Endodermal cell (in vitro differentiated cells): ENCODE results near the gene FFAR1. TPM values are rescaled to one million over a fixed set of nuclear protein-coding genes. Genes with fewer than 3 reads are reported as not detected.
"Not testable (repeated sequence)": the region's sequence is repeated elsewhere in the genome, so short reads cannot be mapped to it uniquely, and the experiment has no call there.

Experiments
- DNase-seq: peaks from one replicate; pipeline ENCODE4 v3.0.0-alpha.2; 2017
- H3K27ac ChIP-seq: 2 replicates; pipeline ENCODE4 v1.5.1; 2013; ENCODE audit warnings: mild to moderate bottlenecking, low read depth, low read length, moderate library complexity
- H3K27me3 ChIP-seq: 2 replicates; pipeline ENCODE4 v1.6.1; 2013; ENCODE audit warnings: mild to moderate bottlenecking, low read length, moderate library complexity; ENCODE audit not compliant: insufficient read depth, control insufficient read depth, poor library complexity, severe bottlenecking
- H3K36me3 ChIP-seq: 2 replicates; pipeline ENCODE4 v1.7.0; 2013; ENCODE audit warnings: mild to moderate bottlenecking, low read length, moderate library complexity; ENCODE audit not compliant: control insufficient read depth, insufficient read depth
- H3K4me1 ChIP-seq: one replicate; pipeline ENCODE4 v1.7.0; 2013; ENCODE audit warnings: low read length; ENCODE audit not compliant: control insufficient read depth, insufficient read depth
- H3K4me3 ChIP-seq: 2 replicates; pipeline ENCODE4 v1.5.1; 2013; ENCODE audit warnings: mild to moderate bottlenecking, low read length, moderate library complexity
- H3K9ac ChIP-seq: 2 replicates; pipeline ENCODE4 v1.6.1; 2013; ENCODE audit warnings: mild to moderate bottlenecking, low read length, moderate library complexity; ENCODE audit not compliant: poor library complexity, severe bottlenecking; ENCODE audit errors: extremely low read depth
- H3K9me3 ChIP-seq: 2 replicates; pipeline ENCODE4 v1.6.1; 2013; ENCODE audit warnings: mild to moderate bottlenecking, low read length, moderate library complexity; ENCODE audit not compliant: control insufficient read depth
- H3K27ac Mint-ChIP-seq: 2 replicates; pipeline ENCODE4 v1.8.0; 2020; ENCODE audit warnings: mixed read lengths
- H3K27me3 Mint-ChIP-seq: 2 replicates; pipeline ENCODE4 v1.8.0; 2021; ENCODE audit warnings: mild to moderate bottlenecking, mixed read lengths; ENCODE audit not compliant: insufficient read depth
- H3K36me3 Mint-ChIP-seq: 2 replicates; pipeline ENCODE4 v1.8.0; 2020; ENCODE audit warnings: low read depth, mixed read lengths
- H3K4me1 Mint-ChIP-seq: 2 replicates; pipeline ENCODE4 v1.8.0; 2020; ENCODE audit warnings: mixed read lengths
- H3K4me3 Mint-ChIP-seq: 2 replicates; pipeline ENCODE4 v1.8.0; 2020; ENCODE audit warnings: mild to moderate bottlenecking, moderate library complexity, mixed read lengths
- H3K9me3 Mint-ChIP-seq: 2 replicates; pipeline ENCODE4 v1.8.0; 2020; ENCODE audit warnings: mild to moderate bottlenecking, mixed read lengths
- WGBS, 2 experiments: methylation state at CpG; one replicate each; pipeline versions ENCODE4 v1.1.5 to v1.1.7; 2013; ENCODE audit warnings: missing lambda C conversion rate in 2 of 2, mixed read lengths in 1 of 2; ENCODE audit not compliant: insufficient coverage in 1 of 2, insufficient read length in 1 of 2; 5-methylcytosine and 5-hydroxymethylcytosine counted together
- total RNA-seq, 2 donors: library from RNA; stranded (reverse); fragmentation: NEBNext Ultra II Directional in 1 of 2; extraction: Animal tissue kit (Norgen Biotek cat#: 25700) in 1 of 2; gene quantifications; 2 replicates in 1 of 2; 3 replicates in 1 of 2; pipeline ENCODE4 v1.2.1, GENCODE V29; 2021
- TF ChIP-seq, protein P1 (sequence below): fragments of 200-600 bp; sonication (generic); conservative IDR thresholded peaks from 2 replicates; pipeline ENCODE4 v1.5.0; 2021; ENCODE audit warnings: antibody characterized with exemption, mild to moderate bottlenecking

The FFAR1 gene
- total RNA-seq, 2 donors from 2014 or later: not detected

DNA sequence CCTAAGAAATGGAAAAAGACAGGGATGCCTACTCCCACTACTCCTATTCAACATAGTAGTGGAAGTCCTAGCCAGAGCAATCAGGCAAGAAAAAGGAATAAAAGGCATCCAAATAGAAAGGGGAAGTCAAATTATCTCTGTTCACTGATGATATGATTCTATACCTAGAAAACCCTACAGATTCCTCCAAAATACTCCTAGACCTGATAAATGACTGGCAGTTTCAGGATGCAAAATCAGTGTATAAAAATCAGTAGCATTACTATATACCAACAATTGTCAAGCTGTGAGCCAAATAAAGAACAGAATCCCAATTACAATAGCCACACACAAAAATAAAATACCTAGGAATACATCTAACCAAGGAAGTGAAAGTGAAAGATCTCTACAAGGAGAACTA, 21.8 kb downstream of the FFAR1 start:
- TF ChIP-seq, protein P1, sequence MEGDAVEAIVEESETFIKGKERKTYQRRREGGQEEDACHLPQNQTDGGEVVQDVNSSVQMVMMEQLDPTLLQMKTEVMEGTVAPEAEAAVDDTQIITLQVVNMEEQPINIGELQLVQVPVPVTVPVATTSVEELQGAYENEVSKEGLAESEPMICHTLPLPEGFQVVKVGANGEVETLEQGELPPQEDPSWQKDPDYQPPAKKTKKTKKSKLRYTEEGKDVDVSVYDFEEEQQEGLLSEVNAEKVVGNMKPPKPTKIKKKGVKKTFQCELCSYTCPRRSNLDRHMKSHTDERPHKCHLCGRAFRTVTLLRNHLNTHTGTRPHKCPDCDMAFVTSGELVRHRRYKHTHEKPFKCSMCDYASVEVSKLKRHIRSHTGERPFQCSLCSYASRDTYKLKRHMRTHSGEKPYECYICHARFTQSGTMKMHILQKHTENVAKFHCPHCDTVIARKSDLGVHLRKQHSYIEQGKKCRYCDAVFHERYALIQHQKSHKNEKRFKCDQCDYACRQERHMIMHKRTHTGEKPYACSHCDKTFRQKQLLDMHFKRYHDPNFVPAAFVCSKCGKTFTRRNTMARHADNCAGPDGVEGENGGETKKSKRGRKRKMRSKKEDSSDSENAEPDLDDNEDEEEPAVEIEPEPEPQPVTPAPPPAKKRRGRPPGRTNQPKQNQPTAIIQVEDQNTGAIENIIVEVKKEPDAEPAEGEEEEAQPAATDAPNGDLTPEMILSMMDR: no peak
- Histone ChIP-seq H3K4me3 (no peak overlapping the region), H3K27me3 (no peaks in the 10 kb centered on the region), H3K4me1 (no peaks in the 10 kb centered on the region), H3K36me3 (no peaks in the 10 kb centered on the region), H3K9me3 (no peaks in the 10 kb centered on the region), H3K9ac (no peak overlapping the region), H3K27ac (no peak overlapping the region)
- H3K9me3 Mint-ChIP-seq: no peaks in the 10 kb centered on the region
- peaks cover 13% of the 10 kb centered on the region for H3K27me3 Mint-ChIP-seq
- H3K4me1 Mint-ChIP-seq: no peaks in the 10 kb centered on the region
- no peak for DNase-seq
- H3K4me3 Mint-ChIP-seq: no peak overlapping the region
- no peaks in the 10 kb centered on the region for H3K36me3 Mint-ChIP-seq
- H3K27ac Mint-ChIP-seq: no peak overlapping the region

DNA sequence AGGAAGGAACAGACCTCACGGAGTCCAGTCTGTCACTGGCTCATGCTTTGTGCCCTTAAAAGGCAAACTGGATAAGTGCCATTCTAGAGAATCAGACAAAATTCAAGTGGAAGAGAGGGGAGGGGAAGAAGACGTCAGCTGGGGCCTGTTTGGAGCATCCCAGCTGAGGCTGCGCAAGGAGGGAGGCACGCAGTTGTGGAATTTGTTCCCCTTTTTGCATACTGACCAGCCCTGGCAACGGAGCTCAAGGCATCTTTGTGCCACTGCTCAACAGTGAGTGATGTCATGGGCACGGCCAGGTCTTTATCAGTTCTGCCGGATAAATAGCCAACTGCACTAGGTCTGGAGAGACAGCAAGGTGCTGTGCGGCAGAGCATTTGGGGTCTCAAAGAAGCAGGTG, 23.0 kb downstream of the FFAR1 start, which contains the start of gene GPR42:
Gene GPR42, plus strand, starts transcription at position 347 of the 400 bp plus-strand sequence. CDS start 292 bp downstream, outside the sequence.
- H3K9me3 Mint-ChIP-seq: peaks cover 1% of the 10 kb centered on the region
- no peak within 1 kb of the TSS for H3K4me3 Mint-ChIP-seq
- 93% methylated on average over 5 of the region's 8 CpGs; no CpG with 5 or more reads in 1 of the 2 experiments for WGBS, 2 experiments

DNA sequence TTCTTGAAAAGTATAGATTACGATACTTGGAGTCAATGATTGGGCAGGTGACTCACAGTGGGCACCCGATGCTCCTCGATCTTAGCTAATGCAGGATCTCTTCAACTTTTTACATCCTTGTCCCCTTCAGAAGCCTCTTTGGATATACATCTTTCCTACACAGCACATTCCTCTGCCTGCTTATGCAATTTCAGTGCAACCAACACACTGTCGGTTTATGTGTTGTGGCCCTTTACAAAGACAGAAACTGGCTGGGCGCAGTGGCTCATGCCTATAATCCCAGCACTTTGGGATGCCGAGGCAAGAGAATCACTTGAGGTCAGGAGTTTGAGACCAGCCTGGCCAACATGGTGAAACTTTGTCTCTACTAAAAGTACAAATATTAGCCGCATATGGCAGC, 25.8 kb downstream of the FFAR1 start:
- Mint-ChIP-seq H3K9me3 (peaks cover 7% of the 10 kb centered on the region), H3K4me3 (no peak overlapping the region), H3K36me3 (no peaks in the 10 kb centered on the region), H3K4me1 (no peaks in the 10 kb centered on the region), H3K27me3 (peaks cover 11% of the 10 kb centered on the region), H3K27ac (no peak overlapping the region)
- DNase-seq: no peak
- TF ChIP-seq, protein P1: no peak
- Histone ChIP-seq H3K27ac (no peak overlapping the region), H3K36me3 (no peaks in the 10 kb centered on the region), H3K4me3 (no peak overlapping the region), H3K27me3 (no peaks in the 10 kb centered on the region), H3K9me3 (no peaks in the 10 kb centered on the region), H3K9ac (no peak overlapping the region), H3K4me1 (no peaks in the 10 kb centered on the region)
- 87% methylated on average over 7 of the region's 7 CpGs for WGBS, 2 experiments

More for the DNA sequence above, 23.0 kb downstream of the FFAR1 start, which contains the start of gene GPR42:
- Mint-ChIP-seq H3K27me3 (peaks cover 13% of the 10 kb centered on the region), H3K27ac (no peak within 1 kb of the TSS), H3K4me1 (no peaks in the 10 kb centered on the region), H3K36me3 (no peaks in the 10 kb centered on the region)
- no peaks in the 10 kb centered on the region for H3K27me3 ChIP-seq
- H3K9me3 ChIP-seq: no peaks in the 10 kb centered on the region
- H3K4me3 ChIP-seq: no peak within 1 kb of the TSS
- TF ChIP-seq, protein P1: no peak
- no peak within 1 kb of the TSS for H3K9ac ChIP-seq
- no peaks in the 10 kb centered on the region for H3K4me1 ChIP-seq
- no peaks in the 10 kb centered on the region for H3K36me3 ChIP-seq
- H3K27ac ChIP-seq: no peak within 1 kb of the TSS
- DNase-seq: no peak

DNA sequence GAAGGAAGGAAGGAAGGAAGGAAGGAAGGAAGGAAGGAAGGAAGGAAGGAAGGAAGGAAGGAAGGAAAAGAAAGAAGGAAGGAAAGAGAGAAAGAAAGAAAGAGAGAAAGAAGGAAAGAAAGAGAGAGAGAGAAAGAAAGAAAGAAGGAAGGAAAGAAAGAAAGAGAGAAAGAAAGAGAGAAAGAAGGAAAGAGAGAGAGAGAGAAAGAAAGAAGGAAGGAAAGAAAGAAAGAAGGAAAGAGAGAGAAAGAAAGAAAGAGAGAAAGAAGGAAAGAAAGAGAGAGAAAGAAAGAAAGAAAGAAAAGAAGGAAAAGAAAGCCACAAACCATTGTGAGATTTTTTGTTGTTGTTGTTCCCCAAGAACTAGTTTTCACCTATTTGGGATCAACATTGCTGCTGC, 26.3 kb downstream of the FFAR1 start:
- not testable (repeated sequence) for H3K4me3 Mint-ChIP-seq, H3K9ac ChIP-seq, H3K4me1 ChIP-seq, H3K36me3 Mint-ChIP-seq, H3K36me3 ChIP-seq, H3K4me1 Mint-ChIP-seq, DNase-seq, H3K27me3 ChIP-seq, H3K27ac ChIP-seq, H3K27me3 Mint-ChIP-seq, H3K4me3 ChIP-seq, H3K9me3 ChIP-seq, H3K27ac Mint-ChIP-seq
- H3K9me3 Mint-ChIP-seq: peaks cover 11% of the 10 kb centered on the region
